HuH-7 (cell line): ENCODE measurements around the gene RNF212B.

ENCODE experiments used
- DNase-seq: peaks from one replicate; pipeline ENCODE4 v3.0.0; 2011; ENCODE audit warnings: low spot score

Gene RNF212B

GRCh38 chr14:23320584-23321571 is 83.1 kb downstream of the RNF212B start, which contains the start of gene PABPN1:
Gene PABPN1 (plus strand): TSS chr14:23321457. CDS start chr14:23321470, 13 bp downstream.
- peak; percentile 96 for DNase-seq

GRCh38 chr14:23321572-23322547 is 84.1 kb downstream of the RNF212B start:
- DNase-seq, result peak; percentile 18
